Hepatocyte (in vitro differentiated cells): ENCODE data around the gene XYLT1.

Experiments
- EZH2 ChIP-seq: fragments of 200-600 bp; sonication (generic); IDR thresholded peaks from 2 replicates; pipeline ENCODE4 v1.6.1; 2016; ENCODE audit warnings: antibody characterized with exemption, mild to moderate bottlenecking, borderline replicate concordance
- EZH2phosphoT487 ChIP-seq: fragments of 200-600 bp; sonication (generic); IDR thresholded peaks from one replicate; pipeline ENCODE4 v1.6.1; 2018; ENCODE audit warnings: antibody characterized with exemption, mild to moderate bottlenecking, low read depth, moderate library complexity; ENCODE audit not compliant: unreplicated experiment, severe bottlenecking
- TF ChIP-seq, protein P1 (sequence below): fragments of 200-600 bp; sonication (generic); IDR thresholded peaks from 2 replicates; pipeline ENCODE4 v1.5.1; 2016; ENCODE audit warnings: antibody characterized with exemption, mild to moderate bottlenecking; ENCODE audit not compliant: poor library complexity

DNA sequence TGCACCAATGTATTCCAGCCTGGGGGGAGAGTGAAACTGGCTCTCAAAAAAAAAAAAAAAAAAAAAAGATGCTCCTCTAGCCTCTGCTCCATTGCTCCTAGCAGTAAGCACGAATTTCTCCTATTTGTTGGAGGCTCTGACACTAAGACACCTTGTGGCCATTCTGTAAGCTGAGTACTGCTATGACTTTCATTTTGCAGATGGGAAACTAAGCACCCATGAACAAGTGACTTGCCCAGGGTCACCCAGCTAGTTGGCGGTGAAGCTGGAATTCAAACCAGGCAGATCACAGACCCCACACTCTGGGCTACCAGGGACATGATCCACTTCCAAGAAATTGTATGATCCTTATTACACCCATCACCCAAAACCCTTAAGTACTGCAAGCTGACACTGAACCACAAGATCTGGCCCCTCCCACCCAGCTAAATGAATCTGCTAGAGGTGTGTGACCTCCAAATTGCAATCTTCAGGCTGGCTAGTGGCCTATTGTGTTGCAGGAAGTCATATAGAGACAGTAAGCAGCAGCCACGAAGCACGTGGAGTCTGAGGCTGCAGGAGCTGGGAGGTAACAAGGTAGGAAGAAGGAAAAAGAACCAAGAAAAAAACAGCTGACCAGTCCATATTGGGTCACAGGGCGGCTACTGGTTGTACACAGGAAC, 209.4 kb downstream of the XYLT1 start:
- TF ChIP-seq, protein P1, sequence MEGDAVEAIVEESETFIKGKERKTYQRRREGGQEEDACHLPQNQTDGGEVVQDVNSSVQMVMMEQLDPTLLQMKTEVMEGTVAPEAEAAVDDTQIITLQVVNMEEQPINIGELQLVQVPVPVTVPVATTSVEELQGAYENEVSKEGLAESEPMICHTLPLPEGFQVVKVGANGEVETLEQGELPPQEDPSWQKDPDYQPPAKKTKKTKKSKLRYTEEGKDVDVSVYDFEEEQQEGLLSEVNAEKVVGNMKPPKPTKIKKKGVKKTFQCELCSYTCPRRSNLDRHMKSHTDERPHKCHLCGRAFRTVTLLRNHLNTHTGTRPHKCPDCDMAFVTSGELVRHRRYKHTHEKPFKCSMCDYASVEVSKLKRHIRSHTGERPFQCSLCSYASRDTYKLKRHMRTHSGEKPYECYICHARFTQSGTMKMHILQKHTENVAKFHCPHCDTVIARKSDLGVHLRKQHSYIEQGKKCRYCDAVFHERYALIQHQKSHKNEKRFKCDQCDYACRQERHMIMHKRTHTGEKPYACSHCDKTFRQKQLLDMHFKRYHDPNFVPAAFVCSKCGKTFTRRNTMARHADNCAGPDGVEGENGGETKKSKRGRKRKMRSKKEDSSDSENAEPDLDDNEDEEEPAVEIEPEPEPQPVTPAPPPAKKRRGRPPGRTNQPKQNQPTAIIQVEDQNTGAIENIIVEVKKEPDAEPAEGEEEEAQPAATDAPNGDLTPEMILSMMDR: no peak
- TF ChIP-seq EZH2 (no peak), EZH2phosphoT487 (no peak)
